Cardiac muscle cell (in vitro differentiated cells and primary cell): ENCODE data around the gene SEC11A. TPM values are rescaled to one million over a fixed set of nuclear protein-coding genes. Genes with fewer than 3 reads are reported as not detected.

ENCODE experiments used
- DNase-seq, 2 donors: peaks; one replicate each; pipeline versions ENCODE4 v3.0.0 to v3.0.0-alpha.2; 2010 to 2017; ENCODE audit warnings: low read depth in 1 of 2, low spot score in 1 of 2
- H3K27ac ChIP-seq: fragments of 200-600 bp; sonication (generic); 2 replicates; pipeline ENCODE4 v1.5.1; 2016
- H3K27me3 ChIP-seq: fragments of 200-600 bp; sonication (generic); 2 replicates; pipeline ENCODE4 v1.6.0; 2016; ENCODE audit warnings: control low read depth
- H3K36me3 ChIP-seq: fragments of 200-600 bp; sonication (generic); 2 replicates; pipeline ENCODE4 v1.5.1; 2016; ENCODE audit warnings: control low read depth
- H3K4me1 ChIP-seq: fragments of 200-600 bp; sonication (generic); 2 replicates; pipeline ENCODE4 v1.8.1; 2017; ENCODE audit warnings: low read depth, mild to moderate bottlenecking, mixed run types
- H3K4me3 ChIP-seq: fragments of 200-600 bp; sonication (generic); 2 replicates; pipeline ENCODE4 v1.5.1; 2016; ENCODE audit warnings: mild to moderate bottlenecking
- H3K9me3 ChIP-seq: fragments of 200-600 bp; sonication (generic); 2 replicates; pipeline ENCODE4 v1.5.1; 2017; ENCODE audit warnings: low read depth, mild to moderate bottlenecking, control low read depth
- CTCF ChIP-seq: IDR thresholded peaks from 2 replicates; pipeline ENCODE4 v1.5.1; 2012; ENCODE audit warnings: low read depth, mild to moderate bottlenecking, low read length
- polyA plus RNA-seq: library from polyadenylated mRNA; unstranded; fragments of >200 nt; fragmentation: Nextera tagmentation; extraction: Ambion mirVana; gene quantifications from 2 replicates; pipeline ENCODE4 v1.2.1, GENCODE V29; 2016
- total RNA-seq: library from RNA; depleted of rRNA; stranded (reverse); fragments of >200 nt; gene quantifications from 2 replicates; pipeline ENCODE4 v1.2.3, GENCODE V29; 2016

Gene SEC11A
- total and polyA plus RNA-seq, 2 experiments from 2014 or later, result 117 to 137 TPM

DNA sequence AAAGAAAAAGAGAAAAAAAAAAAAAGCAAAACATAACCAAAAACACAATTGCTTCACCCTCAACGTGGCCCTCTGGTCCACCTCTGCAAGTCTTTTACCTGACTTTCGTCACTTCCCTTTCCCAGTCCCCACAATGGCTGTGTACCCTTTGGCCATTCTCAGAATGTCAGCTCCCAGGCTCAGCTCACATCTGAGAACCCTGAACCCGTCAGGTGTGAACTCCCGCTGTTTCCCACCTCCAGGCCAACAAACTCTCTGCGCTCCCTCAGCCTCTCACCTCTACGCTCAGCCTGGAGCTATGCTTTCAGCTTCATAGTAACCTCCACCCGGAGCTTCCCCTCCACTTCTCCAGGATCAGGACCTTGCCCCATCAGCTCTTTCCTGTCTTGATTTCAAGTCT is 91.6 kb downstream of the SEC11A start:
- Histone ChIP-seq H3K4me1 (no peaks in the 10 kb centered on the region), H3K9me3 (peaks cover 2% of the 10 kb centered on the region), H3K36me3 (peaks cover 15% of the 10 kb centered on the region), H3K27ac (no peak overlapping the region), H3K4me3 (no peak overlapping the region), H3K27me3 (no peaks in the 10 kb centered on the region)
- DNase-seq, result no peak
- TF ChIP-seq CTCF, result no peak

DNA sequence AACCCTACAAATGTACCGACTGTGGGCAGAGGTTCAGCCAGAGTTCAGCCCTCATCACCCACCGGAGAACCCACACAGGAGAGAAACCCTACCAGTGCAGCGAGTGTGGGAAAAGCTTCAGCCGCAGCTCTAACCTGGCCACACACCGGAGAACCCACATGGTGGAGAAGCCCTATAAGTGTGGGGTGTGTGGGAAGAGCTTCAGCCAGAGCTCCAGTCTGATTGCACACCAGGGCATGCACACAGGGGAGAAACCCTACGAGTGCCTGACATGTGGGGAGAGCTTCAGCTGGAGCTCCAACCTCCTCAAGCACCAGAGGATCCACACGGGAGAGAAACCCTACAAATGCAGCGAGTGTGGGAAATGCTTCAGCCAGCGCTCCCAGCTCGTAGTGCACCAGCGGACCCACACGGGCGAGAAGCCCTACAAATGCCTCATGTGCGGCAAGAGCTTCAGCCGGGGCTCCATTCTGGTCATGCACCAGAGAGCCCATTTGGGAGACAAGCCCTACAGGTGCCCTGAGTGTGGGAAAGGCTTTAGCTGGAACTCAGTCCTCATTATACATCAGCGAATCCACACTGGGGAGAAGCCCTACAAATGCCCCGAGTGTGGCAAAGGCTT is 94.5 kb downstream of the SEC11A start:
- Histone ChIP-seq H3K4me3 (no peak overlapping the region), H3K4me1 (no peaks in the 10 kb centered on the region), H3K36me3 (peaks cover 15% of the 10 kb centered on the region), H3K27ac (no peak overlapping the region), H3K27me3 (no peaks in the 10 kb centered on the region), H3K9me3 (peaks cover 2% of the 10 kb centered on the region)
- DNase-seq, result no peak
- TF ChIP-seq CTCF, result no peak

GRCh38 chr15:84620626-84621025 is 95.3 kb downstream of the SEC11A start:
- no peak overlapping the region for H3K27ac ChIP-seq
- H3K36me3 ChIP-seq, result peaks cover 15% of the 10 kb centered on the region
- no peak for DNase-seq
- no peaks in the 10 kb centered on the region for H3K4me1 ChIP-seq
- H3K4me3 ChIP-seq, result no peak overlapping the region
- H3K9me3 ChIP-seq, result peaks cover 2% of the 10 kb centered on the region
- H3K27me3 ChIP-seq, result no peaks in the 10 kb centered on the region
- no peak for TF ChIP-seq CTCF

Other genes starting within 250 kb of the SEC11A start
- gene ZSCAN2, start 115.1 kb downstream of the SEC11A start, total RNA-seq, result 24.4 and 38.3 TPM in 2 replicates
- 24.8 and 28.1 TPM in 2 replicates for gene ZSCAN2, start 115.1 kb downstream of the SEC11A start, polyA plus RNA-seq
- gene WDR73, start 61.9 kb downstream of the SEC11A start, total RNA-seq, result 25.0 and 31.8 TPM in 2 replicates
- 39.6 and 50.4 TPM in 2 replicates for gene WDR73, start 61.9 kb downstream of the SEC11A start, polyA plus RNA-seq
- gene NMB, start 57.9 kb downstream of the SEC11A start, total RNA-seq, result 4.1 and 6.4 TPM in 2 replicates
- 5.9 and 9.0 TPM in 2 replicates for gene NMB, start 57.9 kb downstream of the SEC11A start, polyA plus RNA-seq
- gene ZNF592, start 32.5 kb upstream of the SEC11A start, total RNA-seq, result 16.0 and 19.2 TPM in 2 replicates
- 8.1 and 22.9 TPM in 2 replicates for gene ZNF592, start 32.5 kb upstream of the SEC11A start, polyA plus RNA-seq
- 44.6 and 52.1 TPM in 2 replicates for gene ALPK3, start 101.2 kb upstream of the SEC11A start, total RNA-seq
- gene ALPK3, start 101.2 kb upstream of the SEC11A start, polyA plus RNA-seq, result 16.6 and 19.2 TPM in 2 replicates
- gene SLC28A1, start 168.5 kb upstream of the SEC11A start, total RNA-seq, result 0.24 and 0.81 TPM in 2 replicates
- 0.41 and 0.45 TPM in 2 replicates for gene SLC28A1, start 168.5 kb upstream of the SEC11A start, polyA plus RNA-seq